Germinal center (tissue), 1 donor: ENCODE results near the gene ABHD8.
"Not testable (repeated sequence)": the region's sequence is repeated elsewhere in the genome, so short reads cannot be mapped to it uniquely, and the experiment has no call there.

Source experiments
- DNase-seq: peaks from one replicate; pipeline ENCODE4 v3.0.0; 2012; ENCODE audit warnings: mixed read lengths, low spot score

ABHD8 gene

DNA sequence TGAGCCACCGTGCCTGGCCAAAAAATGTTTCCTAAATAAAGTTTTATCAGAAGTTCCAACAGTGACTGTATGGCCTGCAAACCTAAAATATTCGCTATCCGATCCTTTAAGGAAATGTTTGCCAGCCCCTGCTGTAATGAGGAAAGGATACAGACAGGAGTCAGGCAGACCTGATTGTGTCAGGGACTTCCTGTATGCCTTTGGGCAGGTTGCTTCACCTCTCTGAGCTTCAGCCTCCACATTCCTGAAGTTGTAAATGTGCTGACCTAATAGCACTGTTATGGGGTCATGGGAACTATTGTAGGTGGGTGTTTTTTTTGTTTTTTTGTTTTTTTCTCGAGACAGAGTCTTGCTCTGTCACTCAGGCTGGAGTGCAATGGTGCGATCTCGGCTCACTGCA is 6.2 kb downstream of the ABHD8 start:
- DNase-seq, result no peak

- DNase-seq, result no peak
These were observed 7.0 kb downstream of the ABHD8 start for GRCh38 chr19:17296273-17296672.

- DNase-seq, result not testable (repeated sequence)
These were observed 7.7 kb downstream of the ABHD8 start for GRCh38 chr19:17295551-17295950.

DNA sequence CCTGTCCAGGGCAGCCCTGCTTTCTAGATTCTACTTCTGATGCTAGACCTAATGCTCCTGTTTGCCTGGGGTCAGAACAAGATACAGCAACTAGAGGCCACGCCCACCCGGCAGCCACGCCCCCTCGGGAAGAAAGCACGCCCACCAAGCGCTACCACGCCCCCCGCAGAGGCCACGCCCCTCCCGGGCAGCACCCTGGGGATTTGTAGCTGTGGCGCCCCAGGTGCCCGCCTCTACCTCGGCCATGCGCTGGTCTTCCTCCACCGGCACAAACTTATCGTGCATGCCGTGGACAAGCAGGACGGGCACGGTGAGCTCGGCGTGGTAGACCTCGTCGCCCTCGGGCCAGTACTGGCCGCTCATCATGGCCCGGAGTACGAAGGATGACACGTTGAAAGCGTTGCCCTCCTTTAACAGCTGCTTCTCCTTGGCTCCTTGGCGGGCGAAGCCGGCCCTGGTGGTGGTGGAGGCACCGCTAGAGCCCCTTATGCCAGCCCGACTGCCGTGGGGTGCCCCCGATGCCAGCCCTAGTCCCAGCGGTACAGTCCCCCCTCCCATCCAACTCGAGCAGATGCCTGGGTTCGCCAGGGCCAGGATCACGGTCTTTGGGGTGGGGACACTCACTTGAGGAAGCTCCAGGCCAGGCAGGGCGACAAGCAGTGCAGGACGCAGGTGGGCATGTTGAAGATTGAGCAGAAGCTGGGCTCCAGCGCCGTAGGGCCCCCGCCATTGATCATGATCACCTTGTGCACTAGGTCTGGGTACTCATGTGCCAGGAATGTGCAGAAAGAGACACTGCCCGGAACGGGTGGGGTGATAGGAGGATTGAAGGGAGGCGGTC is 9.0 kb downstream of the ABHD8 start:
- DNase-seq, result peak; percentile 73

GRCh38 chr19:17293605-17294004 is 9.6 kb downstream of the ABHD8 start:
- no peak for DNase-seq

DNA sequence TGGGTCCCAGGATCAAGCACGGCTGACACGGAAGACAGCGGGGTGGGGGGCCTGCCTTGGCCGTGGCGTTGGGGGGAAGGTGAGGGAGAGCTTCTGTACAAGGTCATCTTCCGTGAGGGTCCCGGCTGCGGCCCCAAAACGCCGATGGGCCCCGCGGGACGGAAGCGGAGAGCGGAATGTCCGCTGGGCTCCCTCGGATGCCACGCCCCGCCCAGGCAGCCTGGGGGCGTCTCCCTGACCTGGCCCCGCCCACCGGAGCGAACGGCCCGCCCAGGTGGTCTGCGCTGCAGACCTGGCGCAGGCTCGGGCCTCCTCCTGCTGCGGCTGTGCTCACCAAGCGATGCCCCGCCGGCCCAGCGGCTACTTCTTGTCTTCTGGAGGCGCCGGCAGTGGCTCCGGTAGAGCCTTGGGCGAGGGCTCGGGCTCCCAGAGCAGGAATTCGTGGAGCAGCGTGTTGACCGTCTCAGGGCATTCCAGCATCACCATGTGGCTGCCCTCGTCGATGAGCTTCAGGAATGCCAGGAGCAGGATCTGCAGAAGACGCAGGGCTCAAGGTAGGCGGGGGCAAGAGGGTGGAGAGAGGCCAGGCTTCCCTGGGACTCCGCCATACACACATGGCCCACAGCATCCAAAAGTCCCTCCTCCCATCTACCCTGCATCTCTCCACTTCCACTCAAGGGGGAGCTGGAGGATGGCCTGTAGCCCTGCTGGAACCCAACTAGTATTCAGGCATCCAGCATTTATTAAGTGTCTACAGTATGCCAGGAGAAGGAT is 10.7 kb downstream of the ABHD8 start:
- DNase-seq, result peak; percentile 96

GRCh38 chr19:17289489-17289888 is 13.7 kb downstream of the ABHD8 start:
- peak; percentile 91 for DNase-seq

DNA sequence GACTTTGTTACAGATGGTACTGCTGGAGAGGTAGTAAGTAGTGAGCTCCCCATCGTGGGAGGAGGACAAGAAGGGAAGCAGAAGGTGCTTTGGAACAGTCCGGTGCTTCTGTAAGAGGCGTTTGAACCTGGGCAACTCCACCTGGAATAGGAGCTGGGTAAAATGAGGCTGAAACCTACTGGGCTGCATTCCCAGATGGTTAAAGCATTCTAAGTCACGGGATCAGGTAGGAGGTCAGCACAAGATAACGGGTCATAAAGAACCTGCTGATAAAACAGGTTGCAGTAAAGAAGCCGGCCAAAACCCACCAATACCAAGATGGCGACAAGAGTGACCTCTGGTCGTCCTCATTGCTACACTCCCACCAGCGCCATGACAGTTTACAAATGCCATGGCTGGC is 16.5 kb downstream of the ABHD8 start:
- DNase-seq, result no peak

- DNase-seq, result no peak
These were observed 17.0 kb downstream of the ABHD8 start for GRCh38 chr19:17286263-17286662.

DNA sequence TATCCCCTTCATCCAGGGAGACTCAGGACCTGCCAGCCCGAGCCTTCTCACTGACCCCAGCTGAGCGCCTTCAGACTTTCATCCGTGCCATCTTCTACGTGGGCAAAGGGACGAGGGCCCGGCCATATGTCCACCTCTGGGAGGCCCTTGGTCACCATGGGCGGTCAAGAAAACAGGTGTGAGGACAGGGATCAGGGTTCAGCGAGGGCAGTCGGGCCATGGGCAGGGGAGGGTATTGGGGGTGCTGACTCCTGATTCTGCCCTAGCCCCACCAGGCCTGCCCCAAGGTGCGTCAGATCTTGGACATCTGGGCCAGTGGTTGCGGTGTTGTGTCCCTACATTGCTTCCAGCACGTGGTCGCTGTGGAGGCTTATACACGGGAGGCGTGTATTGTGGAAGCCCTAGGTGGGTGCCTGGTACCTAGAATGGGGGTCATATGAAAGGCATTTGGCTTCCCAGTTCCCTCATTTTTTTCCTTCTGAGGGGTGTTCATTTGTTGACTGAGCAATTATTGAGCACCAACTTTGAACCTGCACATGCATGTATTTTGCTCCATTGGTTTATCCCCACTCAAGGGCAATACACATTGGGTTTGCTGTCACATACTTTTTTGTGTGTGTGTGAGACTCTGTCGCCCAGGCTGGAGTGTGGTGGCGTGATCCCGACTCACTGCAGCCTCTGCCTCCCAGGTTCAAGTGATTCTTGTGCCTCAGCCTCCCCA is 17.6 kb downstream of the ABHD8 start:
- no peak for DNase-seq

DNA sequence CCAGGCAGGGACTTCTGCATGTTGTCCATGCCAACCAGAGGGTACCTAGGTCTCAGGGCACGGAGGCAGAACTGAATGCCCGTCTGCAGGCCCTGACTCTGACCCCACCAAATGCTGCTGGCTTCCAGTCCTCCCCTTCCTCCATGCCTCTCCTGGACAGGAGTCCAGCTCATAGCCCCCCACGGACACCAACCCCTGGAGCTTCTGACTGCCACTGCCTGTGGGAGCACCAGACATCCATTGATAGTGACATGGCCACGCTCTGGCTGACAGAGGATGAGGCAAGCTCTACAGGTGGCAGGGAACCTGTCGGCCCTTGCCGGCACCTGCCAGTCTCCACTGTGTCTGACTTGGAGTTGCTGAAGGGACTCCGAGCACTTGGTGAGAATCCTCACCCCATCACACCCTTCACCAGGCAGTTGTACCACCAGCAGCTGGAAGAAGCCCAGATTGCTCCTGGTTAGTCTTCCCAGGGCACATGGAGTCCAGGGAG is 19.7 kb downstream of the ABHD8 start:
- no peak for DNase-seq

GRCh38 chr19:17282488-17283125 is 20.6 kb downstream of the ABHD8 start:
- peak; percentile 84 for DNase-seq

- DNase-seq, result peak; percentile 84
These were observed 21.6 kb downstream of the ABHD8 start, which contains the start of gene ANKLE1 for GRCh38 chr19:17281391-17282304. TSS of gene ANKLE1 (plus strand) at chr19:17281901. CDS start at chr19:17281921, 20 bp downstream.

GRCh38 chr19:17279436-17279835 is 23.8 kb downstream of the ABHD8 start:
- DNase-seq, result no peak

GRCh38 chr19:17275441-17276175 is 27.6 kb downstream of the ABHD8 start:
- DNase-seq, result no peak

- DNase-seq, result not testable (repeated sequence)
These were observed 28.3 kb downstream of the ABHD8 start for GRCh38 chr19:17274892-17275291.

GRCh38 chr19:17268754-17269153 is 34.5 kb downstream of the ABHD8 start:
- DNase-seq, result no peak

GRCh38 chr19:17266975-17267788 is 36.0 kb downstream of the ABHD8 start, which contains the start of gene BABAM1:
TSS of gene BABAM1 (plus strand) at chr19:17267443. CDS start at chr19:17268807, 1,364 bp downstream.
- DNase-seq, result peak; percentile 99

GRCh38 chr19:17266589-17266974 is 36.6 kb downstream of the ABHD8 start:
- no peak for DNase-seq
